ENCODE results near the gene NSF.
"Not testable (repeated sequence)": the region's sequence is repeated elsewhere in the genome, so short reads cannot be mapped to it uniquely, and the experiment has no call there.

The NSF gene

GRCh38 chr17:46580082-46580481 is 10.4 kb upstream of the NSF start:
- H2BK5ac ChIP-seq (ENCODE audit: low read depth, low read length, poor library complexity, severe bottlenecking); H3K27ac ChIP-seq (ENCODE audit: low read length, poor library complexity, severe bottlenecking); DNase-seq; H2AFZ ChIP-seq (ENCODE audit: low read depth, low read length); H3K9ac ChIP-seq (ENCODE audit: low read length); H4K91ac ChIP-seq (ENCODE audit: low read length); H3K4ac ChIP-seq (ENCODE audit: low read depth in 1 of 2, low read length in 2 of 2); H3K23ac ChIP-seq (ENCODE audit: low read length in 2 of 2); H2BK12ac ChIP-seq (ENCODE audit: low read length in 2 of 2); H3K79me1 ChIP-seq (replicated peaks; ENCODE audit: low read length, poor library complexity, severe bottlenecking); H4K8ac ChIP-seq (ENCODE audit: low read length); H2AK5ac ChIP-seq (ENCODE audit: low read length, severe bottlenecking); H3K18ac ChIP-seq (ENCODE audit: low read depth in 1 of 2, low read length in 2 of 2); H3K4me1 ChIP-seq (ENCODE audit: control insufficient read depth, insufficient read depth, low read depth, low read length); H3K36me3 ChIP-seq (ENCODE audit: control insufficient read depth in 1 of 2, insufficient read depth in 2 of 2, low read depth in 1 of 2, low read length in 2 of 2); H3K4me2 ChIP-seq (ENCODE audit: low read length, poor library complexity, severe bottlenecking); H2BK120ac ChIP-seq (ENCODE audit: low read depth, low read length); H3K27me3 ChIP-seq (ENCODE audit: control insufficient read depth in 1 of 2, insufficient read depth in 1 of 2, low read length in 2 of 2); H3K14ac ChIP-seq (ENCODE audit: low read length in 2 of 2); H2BK15ac ChIP-seq (ENCODE audit: low read depth, poor library complexity, severe bottlenecking); H3K9me3 ChIP-seq (ENCODE audit: control insufficient read depth, low read length): not testable (repeated sequence)
- WGBS, result no CpG with 5 or more reads among the region's 18 CpGs
- H3K4me3 ChIP-seq (ENCODE audit: insufficient read depth in 1 of 2, low read depth in 1 of 2, low read length in 2 of 2), result peak overlapping the region in 1 of 2 experiments; percentile 61

GRCh38 chr17:46585444-46585843 is 5.0 kb upstream of the NSF start:
- not testable (repeated sequence) for H3K23ac ChIP-seq (ENCODE audit: low read length in 2 of 2); H2BK5ac ChIP-seq (ENCODE audit: low read depth, low read length, poor library complexity, severe bottlenecking); H3K4me2 ChIP-seq (ENCODE audit: low read length, poor library complexity, severe bottlenecking); DNase-seq; H2BK120ac ChIP-seq (ENCODE audit: low read depth, low read length); H3K27me3 ChIP-seq (ENCODE audit: control insufficient read depth in 1 of 2, insufficient read depth in 1 of 2, low read length in 2 of 2); H2BK12ac ChIP-seq (ENCODE audit: low read length in 2 of 2); H2AK5ac ChIP-seq (ENCODE audit: low read length, severe bottlenecking); H4K91ac ChIP-seq (ENCODE audit: low read length); H3K18ac ChIP-seq (ENCODE audit: low read depth in 1 of 2, low read length in 2 of 2); H3K4me1 ChIP-seq (ENCODE audit: control insufficient read depth, insufficient read depth, low read depth, low read length); H3K4ac ChIP-seq (ENCODE audit: low read depth in 1 of 2, low read length in 2 of 2); H3K4me3 ChIP-seq (ENCODE audit: insufficient read depth in 1 of 2, low read depth in 1 of 2, low read length in 2 of 2); H3K14ac ChIP-seq (ENCODE audit: low read length in 2 of 2); H3K9ac ChIP-seq (ENCODE audit: low read length); H3K79me1 ChIP-seq (replicated peaks; ENCODE audit: low read length, poor library complexity, severe bottlenecking); H2AFZ ChIP-seq (ENCODE audit: low read depth, low read length); H4K8ac ChIP-seq (ENCODE audit: low read length); H3K27ac ChIP-seq (ENCODE audit: low read length, poor library complexity, severe bottlenecking); H3K9me3 ChIP-seq (ENCODE audit: control insufficient read depth, low read length); H2BK15ac ChIP-seq (ENCODE audit: low read depth, poor library complexity, severe bottlenecking); H3K36me3 ChIP-seq (ENCODE audit: control insufficient read depth in 1 of 2, insufficient read depth in 2 of 2, low read depth in 1 of 2, low read length in 2 of 2)
- no CpG with 5 or more reads among the region's 3 CpGs for WGBS

- not testable (repeated sequence) for H3K14ac ChIP-seq (ENCODE audit: low read length in 2 of 2); H3K4me2 ChIP-seq (ENCODE audit: low read length, poor library complexity, severe bottlenecking); H3K27ac ChIP-seq (ENCODE audit: low read length, poor library complexity, severe bottlenecking); H3K23ac ChIP-seq (ENCODE audit: low read length in 2 of 2); H3K4me3 ChIP-seq (ENCODE audit: insufficient read depth in 1 of 2, low read depth in 1 of 2, low read length in 2 of 2); H4K8ac ChIP-seq (ENCODE audit: low read length); H3K4ac ChIP-seq (ENCODE audit: low read depth in 1 of 2, low read length in 2 of 2); H4K91ac ChIP-seq (ENCODE audit: low read length); H2BK5ac ChIP-seq (ENCODE audit: low read depth, low read length, poor library complexity, severe bottlenecking); H2AK5ac ChIP-seq (ENCODE audit: low read length, severe bottlenecking); H3K9ac ChIP-seq (ENCODE audit: low read length); DNase-seq; H3K18ac ChIP-seq (ENCODE audit: low read depth in 1 of 2, low read length in 2 of 2); H3K27me3 ChIP-seq (ENCODE audit: control insufficient read depth in 1 of 2, insufficient read depth in 1 of 2, low read length in 2 of 2); H3K36me3 ChIP-seq (ENCODE audit: control insufficient read depth in 1 of 2, insufficient read depth in 2 of 2, low read depth in 1 of 2, low read length in 2 of 2); H2BK15ac ChIP-seq (ENCODE audit: low read depth, poor library complexity, severe bottlenecking); H2BK12ac ChIP-seq (ENCODE audit: low read length in 2 of 2); H2AFZ ChIP-seq (ENCODE audit: low read depth, low read length); H3K4me1 ChIP-seq (ENCODE audit: control insufficient read depth, insufficient read depth, low read depth, low read length); H3K79me1 ChIP-seq (replicated peaks; ENCODE audit: low read length, poor library complexity, severe bottlenecking); H3K9me3 ChIP-seq (ENCODE audit: control insufficient read depth, low read length); H2BK120ac ChIP-seq (ENCODE audit: low read depth, low read length)
- no CpG with 5 or more reads among the region's 7 CpGs for WGBS
These were observed 863 bp downstream of the NSF start for GRCh38 chr17:46591332-46591731.

GRCh38 chr17:46598344-46598931 is 8.0 kb downstream of the NSF start:
- not testable (repeated sequence) for H2BK120ac ChIP-seq (ENCODE audit: low read depth, low read length); H3K36me3 ChIP-seq (ENCODE audit: control insufficient read depth in 1 of 2, insufficient read depth in 2 of 2, low read depth in 1 of 2, low read length in 2 of 2); H3K18ac ChIP-seq (ENCODE audit: low read depth in 1 of 2, low read length in 2 of 2); H2BK15ac ChIP-seq (ENCODE audit: low read depth, poor library complexity, severe bottlenecking); H3K9me3 ChIP-seq (ENCODE audit: control insufficient read depth, low read length); H2BK5ac ChIP-seq (ENCODE audit: low read depth, low read length, poor library complexity, severe bottlenecking); H4K8ac ChIP-seq (ENCODE audit: low read length); DNase-seq; H2BK12ac ChIP-seq (ENCODE audit: low read length in 2 of 2); H3K4me2 ChIP-seq (ENCODE audit: low read length, poor library complexity, severe bottlenecking); H4K91ac ChIP-seq (ENCODE audit: low read length); H3K4me3 ChIP-seq (ENCODE audit: insufficient read depth in 1 of 2, low read depth in 1 of 2, low read length in 2 of 2); H2AK5ac ChIP-seq (ENCODE audit: low read length, severe bottlenecking); H3K79me1 ChIP-seq (replicated peaks; ENCODE audit: low read length, poor library complexity, severe bottlenecking); H3K14ac ChIP-seq (ENCODE audit: low read length in 2 of 2); H2AFZ ChIP-seq (ENCODE audit: low read depth, low read length); H3K27ac ChIP-seq (ENCODE audit: low read length, poor library complexity, severe bottlenecking); H3K9ac ChIP-seq (ENCODE audit: low read length); H3K4ac ChIP-seq (ENCODE audit: low read depth in 1 of 2, low read length in 2 of 2); H3K4me1 ChIP-seq (ENCODE audit: control insufficient read depth, insufficient read depth, low read depth, low read length); H3K27me3 ChIP-seq (ENCODE audit: control insufficient read depth in 1 of 2, insufficient read depth in 1 of 2, low read length in 2 of 2); H3K23ac ChIP-seq (ENCODE audit: low read length in 2 of 2)
- WGBS, result 100% methylated on average over 1 of the region's 3 CpGs

Measured in mesenchymal stem cell (in vitro differentiated cells and primary cell).